Panc1 (cell line): ENCODE results near the gene ANKRD65.

Source experiments
- CTCF ChIP-seq: fragments of 450-650 bp; IDR thresholded peaks from 2 replicates; pipeline ENCODE4 v1.5.1; 2017; ENCODE audit warnings: mild to moderate bottlenecking
- POLR2AphosphoS5 ChIP-seq: IDR thresholded peaks from 2 replicates; pipeline ENCODE4 v1.6.1; 2012; ENCODE audit warnings: mild to moderate bottlenecking, low read depth, low read length, moderate library complexity
- REST ChIP-seq, 2 experiments: IDR thresholded peaks; 2 replicates each; pipeline ENCODE4 v1.6.1; 2011 to 2012; ENCODE audit warnings: low read depth in 2 of 2, control low read depth in 1 of 2, low read length in 1 of 2, mild to moderate bottlenecking in 1 of 2, moderate library complexity in 1 of 2; ENCODE audit not compliant: insufficient read depth in 1 of 2
- SIN3A ChIP-seq: IDR thresholded peaks from 2 replicates; pipeline ENCODE4 v1.6.1; 2012; ENCODE audit warnings: low read depth, mild to moderate bottlenecking, low read length, moderate library complexity, borderline replicate concordance; ENCODE audit not compliant: insufficient read depth
- TCF7L2 ChIP-seq: IDR thresholded peaks from 2 replicates; pipeline ENCODE4 v1.6.1; 2011; ENCODE audit warnings: mild to moderate bottlenecking, low read depth, low read length, inconsistent platforms

- no peak for TF ChIP-seq CTCF
- TF ChIP-seq POLR2AphosphoS5, result no peak
- TF ChIP-seq SIN3A, result no peak
- TF ChIP-seq REST (IDR thresholded peaks at IDR 0.05; ENCODE audit: insufficient read depth in 1 of 2, low read depth in 2 of 2, low read length in 1 of 2), result no peak
- no peak for TF ChIP-seq TCF7L2
Measured at GRCh38 chr1:1449099-1449739, 28.1 kb upstream of the ANKRD65 start, which contains the start of gene ATAD3C.
